ENCODE results near the gene TAOK1. TPM values are rescaled to one million over a fixed set of nuclear protein-coding genes. Genes with fewer than 3 reads are reported as not detected.
"Not testable (repeated sequence)": the region's sequence is repeated elsewhere in the genome, so short reads cannot be mapped to it uniquely, and the experiment has no call there.

Gene TAOK1
- total RNA-seq, 1 donor = 16.4 TPM

GRCh38 chr17:29442451-29442850 is 52.3 kb downstream of the TAOK1 start:
- no peak for DNase-seq (ENCODE audit: low read depth in 2 of 3, low spot score in 2 of 3)

- no peak for DNase-seq (ENCODE audit: low read depth in 2 of 3, low spot score in 2 of 3)
Observed at GRCh38 chr17:29443041-29443739, 53.0 kb downstream of the TAOK1 start.

GRCh38 chr17:29444589-29444988 is 54.4 kb downstream of the TAOK1 start:
- no peak for DNase-seq (ENCODE audit: low read depth in 2 of 3, low spot score in 2 of 3)

- DNase-seq (ENCODE audit: low read depth in 2 of 3, low spot score in 2 of 3) = no peak
Observed at GRCh38 chr17:29445844-29446243, 55.7 kb downstream of the TAOK1 start.

GRCh38 chr17:29449865-29450671 is 59.9 kb downstream of the TAOK1 start:
- no peak for DNase-seq (ENCODE audit: low read depth in 2 of 3, low spot score in 2 of 3)

GRCh38 chr17:29451121-29451742 is 61.1 kb downstream of the TAOK1 start:
- no peak for DNase-seq (ENCODE audit: low read depth in 2 of 3, low spot score in 2 of 3)

GRCh38 chr17:29458066-29458465 is 67.9 kb downstream of the TAOK1 start:
- DNase-seq (ENCODE audit: low read depth in 2 of 3, low spot score in 2 of 3) = no peak

GRCh38 chr17:29461483-29462206 is 71.5 kb downstream of the TAOK1 start:
- DNase-seq (ENCODE audit: low read depth in 2 of 3, low spot score in 2 of 3) = no peak

- DNase-seq (ENCODE audit: low read depth in 2 of 3, low spot score in 2 of 3) = no peak
Observed at GRCh38 chr17:29469276-29469675, 79.1 kb downstream of the TAOK1 start.

GRCh38 chr17:29473437-29473836 is 83.3 kb downstream of the TAOK1 start:
- not testable (repeated sequence) for DNase-seq (ENCODE audit: low read depth in 2 of 3, low spot score in 2 of 3)

GRCh38 chr17:29474297-29474696 is 84.1 kb downstream of the TAOK1 start:
- DNase-seq (ENCODE audit: low read depth in 2 of 3, low spot score in 2 of 3) = no peak

GRCh38 chr17:29475891-29476290 is 85.7 kb downstream of the TAOK1 start:
- DNase-seq (ENCODE audit: low read depth in 2 of 3, low spot score in 2 of 3) = no peak

- DNase-seq (ENCODE audit: low read depth in 2 of 3, low spot score in 2 of 3) = not testable (repeated sequence)
Observed at GRCh38 chr17:29480249-29480928, 90.2 kb downstream of the TAOK1 start.

- no peak for DNase-seq (ENCODE audit: low read depth in 2 of 3, low spot score in 2 of 3)
Observed at GRCh38 chr17:29483503-29483902, 93.3 kb downstream of the TAOK1 start.

GRCh38 chr17:29495011-29495410 is 104.8 kb downstream of the TAOK1 start:
- no peak for DNase-seq (ENCODE audit: low read depth in 2 of 3, low spot score in 2 of 3)

- no peak for DNase-seq (ENCODE audit: low read depth in 2 of 3, low spot score in 2 of 3)
Observed at GRCh38 chr17:29504711-29505110, 114.5 kb downstream of the TAOK1 start.

- no peak for DNase-seq (ENCODE audit: low read depth in 2 of 3, low spot score in 2 of 3)
Observed at GRCh38 chr17:29505836-29506235, 115.7 kb downstream of the TAOK1 start.

GRCh38 chr17:29510953-29511352 is 120.8 kb downstream of the TAOK1 start:
- no peak for DNase-seq (ENCODE audit: low read depth in 2 of 3, low spot score in 2 of 3)

GRCh38 chr17:29514792-29515191 is 124.6 kb downstream of the TAOK1 start:
- no peak for DNase-seq (ENCODE audit: low read depth in 2 of 3, low spot score in 2 of 3)

GRCh38 chr17:29518359-29518758 is 128.2 kb downstream of the TAOK1 start:
- no peak for DNase-seq (ENCODE audit: low read depth in 2 of 3, low spot score in 2 of 3)

Measured in hematopoietic multipotent progenitor cell (in vitro differentiated cells).